WERI-Rb-1 (cell line): ENCODE results near the gene KLF17.
A peak's percentile ranks its signal among the peaks of the same experiment; 100 is the strongest.

Experiments used
- DNase-seq: peaks from one replicate; pipeline ENCODE4 v3.0.0-alpha.2; 2020
- H3K27ac ChIP-seq: fragments of 250-450 bp; sonication (Bioruptor Pico); 2 replicates; pipeline ENCODE4 v1.5.1; 2020; ENCODE audit warnings: mild to moderate bottlenecking, moderate library complexity
- H3K27me3 ChIP-seq: fragments of 250-450 bp; sonication (Bioruptor Pico); 2 replicates; pipeline ENCODE4 v1.5.1; 2021; ENCODE audit warnings: mild to moderate bottlenecking, low read depth, moderate library complexity; ENCODE audit not compliant: insufficient read depth, severe bottlenecking
- H3K36me3 ChIP-seq: fragments of 250-450 bp; sonication (Bioruptor Pico); 2 replicates; pipeline ENCODE4 v1.5.1; 2020; ENCODE audit warnings: mild to moderate bottlenecking, moderate library complexity
- H3K4me3 ChIP-seq: 2 replicates; pipeline ENCODE4 v1.5.1; 2011; ENCODE audit warnings: low read depth, mild to moderate bottlenecking, control low read depth, low read length
- H3K9me3 ChIP-seq: fragments of 250-450 bp; sonication (Bioruptor Pico); 2 replicates; pipeline ENCODE4 v1.5.1; 2021; ENCODE audit warnings: mild to moderate bottlenecking, moderate library complexity; ENCODE audit not compliant: severe bottlenecking
- TF ChIP-seq, protein P1 (sequence below): IDR thresholded peaks from 2 replicates; pipeline ENCODE4 v1.5.1; 2011; ENCODE audit warnings: low read depth, mild to moderate bottlenecking, control low read depth, inconsistent platforms, low read length

Gene KLF17

DNA sequence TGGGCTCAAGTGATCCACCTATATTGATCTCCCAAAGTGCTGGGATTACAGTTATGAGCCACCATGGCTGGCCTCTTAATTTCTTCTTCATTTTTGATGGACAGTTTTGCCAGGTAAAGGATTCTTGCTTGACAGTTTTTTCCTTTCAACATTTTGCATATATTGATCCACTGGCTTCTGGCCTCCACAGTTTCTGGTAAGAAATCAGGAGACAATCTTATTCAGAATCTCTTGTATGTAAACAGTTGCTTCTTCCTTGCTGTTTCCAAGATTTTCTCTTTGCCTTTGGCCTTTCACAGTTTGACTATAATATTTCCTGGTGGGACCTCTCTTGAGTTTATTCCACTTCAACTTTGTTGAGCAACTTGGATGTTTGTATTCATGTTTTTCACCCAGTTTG is 42.9 kb downstream of the KLF17 start:
- no peak for DNase-seq
- Histone ChIP-seq H3K4me3 (no peak overlapping the region), H3K36me3 (no peaks in the 10 kb centered on the region), H3K27ac (no peak overlapping the region), H3K9me3 (peaks cover 3% of the 10 kb centered on the region), H3K27me3 (no peaks in the 10 kb centered on the region)
- TF ChIP-seq, protein P1, sequence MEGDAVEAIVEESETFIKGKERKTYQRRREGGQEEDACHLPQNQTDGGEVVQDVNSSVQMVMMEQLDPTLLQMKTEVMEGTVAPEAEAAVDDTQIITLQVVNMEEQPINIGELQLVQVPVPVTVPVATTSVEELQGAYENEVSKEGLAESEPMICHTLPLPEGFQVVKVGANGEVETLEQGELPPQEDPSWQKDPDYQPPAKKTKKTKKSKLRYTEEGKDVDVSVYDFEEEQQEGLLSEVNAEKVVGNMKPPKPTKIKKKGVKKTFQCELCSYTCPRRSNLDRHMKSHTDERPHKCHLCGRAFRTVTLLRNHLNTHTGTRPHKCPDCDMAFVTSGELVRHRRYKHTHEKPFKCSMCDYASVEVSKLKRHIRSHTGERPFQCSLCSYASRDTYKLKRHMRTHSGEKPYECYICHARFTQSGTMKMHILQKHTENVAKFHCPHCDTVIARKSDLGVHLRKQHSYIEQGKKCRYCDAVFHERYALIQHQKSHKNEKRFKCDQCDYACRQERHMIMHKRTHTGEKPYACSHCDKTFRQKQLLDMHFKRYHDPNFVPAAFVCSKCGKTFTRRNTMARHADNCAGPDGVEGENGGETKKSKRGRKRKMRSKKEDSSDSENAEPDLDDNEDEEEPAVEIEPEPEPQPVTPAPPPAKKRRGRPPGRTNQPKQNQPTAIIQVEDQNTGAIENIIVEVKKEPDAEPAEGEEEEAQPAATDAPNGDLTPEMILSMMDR = no peak

GRCh38 chr1:44168520-44169098 is 50.0 kb downstream of the KLF17 start:
- Histone ChIP-seq H3K9me3 (peaks cover 6% of the 10 kb centered on the region), H3K4me3 (no peak overlapping the region), H3K36me3 (no peaks in the 10 kb centered on the region), H3K27ac (no peak overlapping the region), H3K27me3 (no peaks in the 10 kb centered on the region)
- no peak for DNase-seq
- TF ChIP-seq, protein P1 = peak; percentile 34

- H3K4me3 ChIP-seq = no peak overlapping the region
- TF ChIP-seq, protein P1 = no peak
- H3K36me3 ChIP-seq = no peaks in the 10 kb centered on the region
- peaks cover 15% of the 10 kb centered on the region for H3K9me3 ChIP-seq
- no peak overlapping the region for H3K27ac ChIP-seq
- no peaks in the 10 kb centered on the region for H3K27me3 ChIP-seq
- DNase-seq = no peak
Measured at GRCh38 chr1:44170281-44170823, 51.7 kb downstream of the KLF17 start.

DNA sequence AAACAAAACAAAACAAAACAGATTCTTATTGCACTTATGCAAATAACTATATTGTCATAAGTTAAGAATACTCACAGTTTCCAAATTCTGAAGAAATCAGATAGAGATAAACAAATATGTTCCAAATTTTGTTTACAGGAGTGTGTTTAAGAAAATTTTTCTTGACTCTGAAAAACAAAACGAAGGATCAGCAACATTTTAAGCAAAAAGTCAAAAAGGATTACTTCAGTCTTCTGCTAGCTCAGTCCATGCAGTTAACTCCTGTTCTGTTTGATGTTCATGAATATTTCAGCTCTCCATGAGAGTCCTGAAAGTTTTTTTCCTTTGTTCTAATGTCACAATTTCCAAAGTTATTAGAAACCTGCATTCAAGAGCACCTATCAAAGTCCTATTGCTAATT is 56.0 kb downstream of the KLF17 start:
- Histone ChIP-seq H3K4me3 (no peak overlapping the region), H3K27ac (no peak overlapping the region), H3K9me3 (peaks cover 21% of the 10 kb centered on the region), H3K27me3 (no peaks in the 10 kb centered on the region), H3K36me3 (no peaks in the 10 kb centered on the region)
- TF ChIP-seq, protein P1 = no peak
- no peak for DNase-seq
